Smooth muscle cell (in vitro differentiated cells): ENCODE data around the gene COPS6. TPM values are rescaled to one million over a fixed set of nuclear protein-coding genes. Genes with fewer than 3 reads are reported as not detected.

ENCODE experiments used
- DNase-seq: peaks from one replicate; lab custom pipeline; 2025; ENCODE audit not compliant: unreplicated experiment; lab: John Stamatoyannopoulos, UW
- H2AFZ ChIP-seq: fragments of 200-600 bp; sonication (generic); 2 replicates; pipeline ENCODE4 v1.6.0; 2016; ENCODE audit warnings: antibody characterized with exemption, low read depth, mild to moderate bottlenecking
- H3F3A ChIP-seq: fragments of 200-600 bp; sonication (generic); 2 replicates; pipeline ENCODE4 v1.6.0; 2017; ENCODE audit warnings: antibody characterized with exemption, low read depth
- H3K27ac ChIP-seq: fragments of 200-600 bp; sonication (generic); 2 replicates; pipeline ENCODE4 v1.5.1; 2016; ENCODE audit warnings: low read depth, mild to moderate bottlenecking
- H3K27me3 ChIP-seq: fragments of 200-600 bp; sonication (generic); 2 replicates; pipeline ENCODE4 v1.6.1; 2016; ENCODE audit warnings: low read depth, mild to moderate bottlenecking
- H3K36me3 ChIP-seq: fragments of 200-600 bp; sonication (generic); 2 replicates; pipeline ENCODE4 v1.5.1; 2016; ENCODE audit warnings: low read depth
- H3K4me1 ChIP-seq: fragments of 200-600 bp; sonication (generic); 2 replicates; pipeline ENCODE4 v1.5.1; 2016; ENCODE audit warnings: low read depth
- H3K4me2 ChIP-seq: fragments of 200-600 bp; sonication (generic); 2 replicates; pipeline ENCODE4 v1.6.0; 2016; ENCODE audit warnings: mild to moderate bottlenecking
- H3K4me3 ChIP-seq: fragments of 200-600 bp; sonication (generic); 2 replicates; pipeline ENCODE4 v1.5.1; 2016; ENCODE audit warnings: mild to moderate bottlenecking
- H3K79me2 ChIP-seq: fragments of 200-600 bp; sonication (generic); 2 replicates; pipeline ENCODE4 v1.6.0; 2016; ENCODE audit warnings: low read depth, mild to moderate bottlenecking
- H3K9ac ChIP-seq: fragments of 200-600 bp; sonication (generic); 2 replicates; pipeline ENCODE4 v1.6.0; 2016; ENCODE audit warnings: low read depth
- H3K9me3 ChIP-seq: fragments of 200-600 bp; sonication (generic); replicated peaks from 2 replicates; pipeline ENCODE4 v1.5.1; 2016; ENCODE audit warnings: low read depth
- H4K20me1 ChIP-seq: fragments of 200-600 bp; sonication (generic); 2 replicates; pipeline ENCODE4 v1.6.0; 2016; ENCODE audit warnings: low read depth
- WGBS: methylation state at CpG from one replicate; pipeline ENCODE4 v1.1.7; 2016; ENCODE audit warnings: low lambda C conversion rate; 5-methylcytosine and 5-hydroxymethylcytosine counted together
- polyA plus RNA-seq: library from polyadenylated mRNA; unstranded; fragments of >200 nt; fragmentation: Nextera tagmentation; extraction: Ambion mirVana; gene quantifications from 2 replicates; pipeline ENCODE4 v1.2.1, GENCODE V29; 2016
- total RNA-seq: library from RNA; depleted of rRNA; stranded (reverse); fragments of >200 nt; gene quantifications from 2 replicates; pipeline ENCODE4 v1.2.3, GENCODE V29; 2014
- TF ChIP-seq, protein P1 (sequence below): fragments of 200-600 bp; sonication (generic); IDR thresholded peaks from 2 replicates; pipeline ENCODE4 v1.5.1; 2017; ENCODE audit warnings: borderline replicate concordance, mild to moderate bottlenecking, antibody characterized with exemption; ENCODE audit not compliant: insufficient read depth, poor library complexity, severe bottlenecking

The COPS6 gene
- total and polyA plus RNA-seq, 2 experiments from 2014 or later = 107 to 259 TPM

DNA sequence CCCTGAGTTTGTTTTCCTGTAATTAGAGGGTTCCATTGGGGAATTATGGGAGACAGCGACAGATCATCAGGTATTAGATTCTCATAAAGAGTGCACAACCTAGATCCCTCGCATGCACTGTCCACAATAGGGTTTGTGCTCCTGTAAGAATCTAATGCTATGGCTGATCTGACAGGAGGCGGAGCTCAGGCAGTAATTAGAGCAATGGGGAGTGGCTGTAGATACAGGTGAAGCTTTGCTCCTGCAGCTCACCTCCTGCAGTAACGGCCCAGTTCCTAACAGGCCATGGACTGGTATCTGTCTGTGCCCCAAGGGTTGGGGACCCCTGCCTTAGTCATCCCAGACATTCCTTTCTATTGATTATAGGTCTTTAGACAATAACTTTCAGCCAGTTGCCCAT lies 40.1 kb upstream of the COPS6 start:
- Histone ChIP-seq H3K9me3 (no peaks in the 10 kb centered on the region), H3K9ac (no peak overlapping the region), H4K20me1 (no peaks in the 10 kb centered on the region), H3K4me3 (no peak overlapping the region), H2AFZ (no peak overlapping the region), H3K27ac (no peak overlapping the region), H3F3A (peaks cover 5% of the 10 kb centered on the region), H3K79me2 (peaks cover 27% of the 10 kb centered on the region), H3K36me3 (no peaks in the 10 kb centered on the region), H3K4me2 (no peak overlapping the region), H3K27me3 (no peaks in the 10 kb centered on the region), H3K4me1 (peaks cover 7% of the 10 kb centered on the region)
- TF ChIP-seq, protein P1, sequence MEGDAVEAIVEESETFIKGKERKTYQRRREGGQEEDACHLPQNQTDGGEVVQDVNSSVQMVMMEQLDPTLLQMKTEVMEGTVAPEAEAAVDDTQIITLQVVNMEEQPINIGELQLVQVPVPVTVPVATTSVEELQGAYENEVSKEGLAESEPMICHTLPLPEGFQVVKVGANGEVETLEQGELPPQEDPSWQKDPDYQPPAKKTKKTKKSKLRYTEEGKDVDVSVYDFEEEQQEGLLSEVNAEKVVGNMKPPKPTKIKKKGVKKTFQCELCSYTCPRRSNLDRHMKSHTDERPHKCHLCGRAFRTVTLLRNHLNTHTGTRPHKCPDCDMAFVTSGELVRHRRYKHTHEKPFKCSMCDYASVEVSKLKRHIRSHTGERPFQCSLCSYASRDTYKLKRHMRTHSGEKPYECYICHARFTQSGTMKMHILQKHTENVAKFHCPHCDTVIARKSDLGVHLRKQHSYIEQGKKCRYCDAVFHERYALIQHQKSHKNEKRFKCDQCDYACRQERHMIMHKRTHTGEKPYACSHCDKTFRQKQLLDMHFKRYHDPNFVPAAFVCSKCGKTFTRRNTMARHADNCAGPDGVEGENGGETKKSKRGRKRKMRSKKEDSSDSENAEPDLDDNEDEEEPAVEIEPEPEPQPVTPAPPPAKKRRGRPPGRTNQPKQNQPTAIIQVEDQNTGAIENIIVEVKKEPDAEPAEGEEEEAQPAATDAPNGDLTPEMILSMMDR = no peak
- DNase-seq = no peak
- WGBS = 98% methylated on average over 4 of the region's 4 CpGs

DNA sequence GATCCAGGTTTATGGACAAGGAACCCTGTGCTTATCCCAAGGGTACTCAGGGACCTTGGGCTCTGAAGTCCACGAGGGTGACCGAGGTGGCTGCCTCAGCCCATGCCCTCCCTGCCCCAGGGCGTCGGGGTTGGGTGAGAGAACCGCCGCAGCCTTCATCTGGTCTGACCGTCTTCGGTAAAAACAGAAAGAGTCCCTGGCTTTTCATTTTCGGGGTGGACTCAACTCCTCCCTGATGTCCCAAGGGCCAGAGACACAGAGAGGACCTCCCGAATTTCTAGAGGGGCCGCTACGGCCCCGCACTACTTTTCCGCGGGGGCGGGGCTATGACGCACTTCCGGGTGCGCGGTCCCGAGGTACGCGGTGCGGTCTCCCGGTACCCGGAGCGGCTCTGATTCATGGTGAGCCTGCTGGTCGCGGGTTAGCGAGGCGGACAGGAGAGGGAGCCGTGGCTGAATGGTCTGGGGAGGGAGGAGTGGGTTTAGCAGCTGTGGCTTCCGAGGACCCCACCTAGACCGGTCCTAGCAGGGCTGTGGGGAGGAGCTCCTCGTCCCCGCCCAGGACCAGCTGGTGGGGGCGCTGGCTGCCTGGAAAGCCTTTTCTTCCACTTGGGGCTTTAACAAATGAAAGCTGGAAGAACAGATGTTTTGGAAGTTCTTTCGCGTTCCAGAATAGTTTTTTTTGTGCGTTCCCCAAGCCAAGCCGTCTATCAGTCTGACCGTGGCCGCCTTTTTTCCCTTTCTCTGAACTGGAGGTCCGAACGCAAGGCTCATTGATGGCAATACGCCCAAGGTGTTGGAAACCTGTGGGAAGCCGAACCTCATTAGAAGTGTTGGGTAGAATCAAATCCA lies 39.1 kb upstream of the COPS6 start, which contains the start of gene ZSCAN21:
Gene ZSCAN21 (plus strand): TSS at position 334 of the 851 bp plus-strand sequence. CDS start 7,233 bp downstream, outside the sequence.
- H3K27ac ChIP-seq = peak within 1 kb of the TSS; percentile 91
- peak; percentile 54 for DNase-seq
- peak within 1 kb of the TSS; percentile 87 for H3K4me2 ChIP-seq
- no peaks in the 10 kb centered on the region for H3K27me3 ChIP-seq
- peak within 1 kb of the TSS; percentile 88 for H3K4me3 ChIP-seq
- H3K9me3 ChIP-seq = no peaks in the 10 kb centered on the region
- peak within 1 kb of the TSS; percentile 88 for H3K9ac ChIP-seq
- H3K79me2 ChIP-seq = peaks cover 35% of the 10 kb centered on the region
- H3F3A ChIP-seq = peaks cover 5% of the 10 kb centered on the region
- H3K4me1 ChIP-seq = peaks cover 7% of the 10 kb centered on the region
- TF ChIP-seq, protein P1 = no peak
- H4K20me1 ChIP-seq = no peaks in the 10 kb centered on the region
- H2AFZ ChIP-seq = peak within 1 kb of the TSS; percentile 89
- 4% methylated on average over 47 of the region's 47 CpGs for WGBS
- H3K36me3 ChIP-seq = no peaks in the 10 kb centered on the region

DNA sequence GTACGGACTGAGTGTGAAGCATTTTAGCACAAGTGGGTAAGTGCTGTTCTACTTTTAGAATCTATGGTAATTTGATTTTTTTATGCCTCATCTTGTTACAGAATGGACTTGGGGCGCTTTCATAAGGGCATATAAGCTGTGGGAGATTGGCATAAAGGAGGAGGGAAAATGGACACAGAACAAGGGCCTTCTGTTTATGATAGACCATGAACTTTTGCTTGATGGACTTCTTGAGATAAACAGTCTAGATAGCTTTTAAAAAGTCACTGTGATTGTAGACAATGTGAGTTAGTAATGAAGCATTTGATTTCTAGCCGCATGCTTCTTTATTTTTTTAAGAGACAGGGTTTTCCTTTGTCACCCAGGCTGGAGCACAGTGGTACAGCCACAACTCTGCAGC lies 37.2 kb upstream of the COPS6 start:
- Histone ChIP-seq H3K9ac (no peak overlapping the region), H3F3A (peaks cover 5% of the 10 kb centered on the region)
- TF ChIP-seq, protein P1 = no peak

More for the DNA sequence above, 37.2 kb upstream of the COPS6 start:
- H3K79me2 ChIP-seq = peaks cover 35% of the 10 kb centered on the region
- no peaks in the 10 kb centered on the region for H3K27me3 ChIP-seq
- no peak overlapping the region for H3K27ac ChIP-seq
- H3K4me1 ChIP-seq = peaks cover 7% of the 10 kb centered on the region
- H4K20me1 ChIP-seq = no peaks in the 10 kb centered on the region
- no peaks in the 10 kb centered on the region for H3K36me3 ChIP-seq
- H3K4me2 ChIP-seq = no peak overlapping the region
- no peaks in the 10 kb centered on the region for H3K9me3 ChIP-seq
- no peak for DNase-seq
- H3K4me3 ChIP-seq = no peak overlapping the region
- 93% methylated on average over 3 of the region's 3 CpGs for WGBS
- no peak overlapping the region for H2AFZ ChIP-seq
